GM12874 (cell line): ENCODE measurements around the gene AOPEP.

Experiments used
- TF ChIP-seq, protein P1 (sequence below): IDR thresholded peaks from 2 replicates; pipeline ENCODE4 v1.5.1; 2011; ENCODE audit warnings: low read depth, mild to moderate bottlenecking, control low read depth, low read length, moderate library complexity; ENCODE audit not compliant: insufficient read depth

AOPEP gene

DNA sequence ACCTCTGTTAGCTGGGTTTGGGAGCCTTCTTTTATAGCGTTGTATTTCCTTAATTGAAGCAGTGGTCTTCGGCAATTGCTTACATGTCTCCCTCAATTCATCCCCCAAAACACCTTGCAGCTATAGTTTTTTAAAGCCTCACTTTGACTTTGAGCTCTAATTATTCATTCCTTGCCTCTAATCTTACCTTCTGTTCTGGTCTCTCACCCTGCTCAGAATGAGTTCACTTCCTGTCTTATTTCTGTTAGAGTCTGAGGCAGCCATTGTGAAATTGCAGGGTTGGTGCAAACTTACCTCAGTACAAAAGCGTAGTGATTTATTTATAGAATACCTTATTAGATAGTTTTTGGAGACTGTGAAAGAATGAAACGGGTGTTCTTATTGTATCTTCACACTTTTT lies 35.0 kb downstream of the AOPEP start:
- TF ChIP-seq, protein P1, sequence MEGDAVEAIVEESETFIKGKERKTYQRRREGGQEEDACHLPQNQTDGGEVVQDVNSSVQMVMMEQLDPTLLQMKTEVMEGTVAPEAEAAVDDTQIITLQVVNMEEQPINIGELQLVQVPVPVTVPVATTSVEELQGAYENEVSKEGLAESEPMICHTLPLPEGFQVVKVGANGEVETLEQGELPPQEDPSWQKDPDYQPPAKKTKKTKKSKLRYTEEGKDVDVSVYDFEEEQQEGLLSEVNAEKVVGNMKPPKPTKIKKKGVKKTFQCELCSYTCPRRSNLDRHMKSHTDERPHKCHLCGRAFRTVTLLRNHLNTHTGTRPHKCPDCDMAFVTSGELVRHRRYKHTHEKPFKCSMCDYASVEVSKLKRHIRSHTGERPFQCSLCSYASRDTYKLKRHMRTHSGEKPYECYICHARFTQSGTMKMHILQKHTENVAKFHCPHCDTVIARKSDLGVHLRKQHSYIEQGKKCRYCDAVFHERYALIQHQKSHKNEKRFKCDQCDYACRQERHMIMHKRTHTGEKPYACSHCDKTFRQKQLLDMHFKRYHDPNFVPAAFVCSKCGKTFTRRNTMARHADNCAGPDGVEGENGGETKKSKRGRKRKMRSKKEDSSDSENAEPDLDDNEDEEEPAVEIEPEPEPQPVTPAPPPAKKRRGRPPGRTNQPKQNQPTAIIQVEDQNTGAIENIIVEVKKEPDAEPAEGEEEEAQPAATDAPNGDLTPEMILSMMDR, result no peak

DNA sequence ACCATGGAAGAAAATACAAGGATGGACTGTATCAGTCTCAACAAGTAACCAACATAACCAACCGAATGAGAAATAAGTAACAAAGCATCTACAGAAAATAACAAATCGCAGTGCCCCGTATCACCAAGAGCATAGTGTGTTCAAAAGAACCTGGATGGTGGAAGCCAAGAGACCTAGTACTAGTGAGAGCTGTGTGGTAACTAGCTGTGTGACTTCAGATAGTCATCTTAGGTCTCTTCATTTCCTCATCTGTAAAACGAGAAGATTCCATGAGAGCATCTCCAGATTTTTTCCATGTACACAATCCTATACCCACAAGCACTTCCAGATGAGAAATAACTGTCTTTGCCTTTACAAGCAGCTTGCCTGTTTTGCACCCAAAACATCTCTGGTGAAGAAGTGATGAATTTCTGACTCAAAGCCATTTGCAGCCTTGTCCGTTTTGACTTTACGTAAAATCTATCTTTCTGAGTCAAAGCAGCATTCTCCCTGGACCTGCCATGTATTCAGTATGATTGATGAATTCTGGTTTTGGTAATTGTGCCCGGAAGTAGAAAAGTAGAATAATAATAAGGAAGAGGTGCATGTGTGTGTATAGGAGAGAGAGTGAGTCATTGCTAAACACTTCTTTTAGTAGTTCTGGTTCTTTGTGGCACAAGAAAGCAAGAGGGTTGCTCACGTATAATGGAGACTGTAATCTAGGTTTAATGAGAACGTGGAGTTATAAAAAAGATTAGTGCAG lies 41.0 kb downstream of the AOPEP start:
- TF ChIP-seq, protein P1, result no peak

DNA sequence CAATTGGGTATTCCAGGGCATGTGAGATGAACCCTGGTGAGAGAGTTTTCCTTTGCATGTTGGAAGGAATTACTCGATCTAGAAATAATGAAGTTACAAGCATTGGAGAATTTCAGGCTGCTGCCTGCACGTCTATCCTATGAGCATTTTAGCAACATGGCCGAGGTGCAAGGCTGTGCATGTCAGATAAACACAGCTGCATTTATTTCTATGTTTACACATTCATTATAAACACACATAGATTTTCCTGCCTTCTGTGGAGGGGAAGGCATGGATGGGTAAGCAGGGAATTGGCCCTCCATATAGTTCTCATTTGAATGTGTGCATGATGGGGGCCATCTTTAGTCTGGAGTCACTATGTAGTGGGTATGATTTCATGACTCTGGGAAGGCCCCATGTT lies 42.3 kb downstream of the AOPEP start:
- TF ChIP-seq, protein P1, result no peak

DNA sequence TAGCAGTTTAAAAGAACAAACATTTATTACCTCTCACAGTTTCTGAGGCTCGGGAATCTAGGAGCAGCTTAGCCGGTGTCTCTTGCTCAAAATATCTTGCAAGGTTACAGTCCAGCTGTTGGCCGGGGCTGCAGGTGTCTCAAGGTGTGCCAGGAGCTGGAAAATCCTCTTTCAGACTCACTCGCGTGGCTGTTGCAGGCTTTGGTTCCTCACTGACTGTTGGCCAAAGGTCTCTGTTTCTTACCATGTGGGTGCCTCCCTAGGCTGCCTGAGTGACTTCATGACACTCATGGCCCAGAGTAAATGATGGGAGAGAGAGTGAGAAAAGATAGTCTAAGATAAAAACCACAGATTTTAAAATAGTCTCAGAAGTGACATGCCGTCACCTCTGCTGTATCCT lies 43.8 kb downstream of the AOPEP start:
- TF ChIP-seq, protein P1, result no peak

DNA sequence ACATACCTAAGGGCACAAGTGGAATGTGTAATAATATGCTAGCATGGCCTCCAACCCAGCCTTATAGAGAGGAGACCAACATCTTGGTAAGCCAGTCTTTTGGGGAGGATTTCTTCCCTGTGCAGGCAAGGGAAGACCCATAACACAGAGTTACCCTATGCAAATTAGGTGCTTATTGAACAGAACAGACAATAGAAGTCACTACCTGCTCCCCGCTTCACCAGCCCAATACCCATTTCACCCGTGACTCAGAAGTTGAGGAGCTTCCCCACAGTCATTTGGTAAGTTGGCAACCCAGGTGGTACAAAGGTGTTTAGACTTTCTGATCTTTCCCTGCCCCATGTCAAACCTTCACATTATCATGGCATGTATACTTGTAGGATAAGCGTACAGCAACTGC lies 44.6 kb downstream of the AOPEP start:
- TF ChIP-seq, protein P1, result no peak

DNA sequence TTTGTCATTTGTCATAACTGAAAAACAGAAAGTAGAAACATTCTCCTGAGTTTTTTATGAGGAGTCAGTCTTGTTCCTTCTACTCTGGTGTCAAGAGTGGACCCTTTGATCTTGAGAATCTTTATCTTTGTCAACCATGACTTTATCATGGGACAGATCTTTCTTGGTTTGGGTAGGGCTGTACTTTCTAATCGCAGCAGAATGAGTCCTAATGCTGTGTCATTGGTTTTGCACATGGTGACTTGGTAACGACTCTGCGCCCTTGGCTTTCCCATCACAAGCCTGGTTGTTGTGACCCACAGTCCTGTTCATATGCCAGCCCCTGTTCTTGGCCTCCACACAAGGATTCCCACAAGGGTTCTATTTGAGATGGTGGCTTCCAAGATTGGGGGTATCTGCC lies 45.6 kb downstream of the AOPEP start:
- TF ChIP-seq, protein P1, result no peak

DNA sequence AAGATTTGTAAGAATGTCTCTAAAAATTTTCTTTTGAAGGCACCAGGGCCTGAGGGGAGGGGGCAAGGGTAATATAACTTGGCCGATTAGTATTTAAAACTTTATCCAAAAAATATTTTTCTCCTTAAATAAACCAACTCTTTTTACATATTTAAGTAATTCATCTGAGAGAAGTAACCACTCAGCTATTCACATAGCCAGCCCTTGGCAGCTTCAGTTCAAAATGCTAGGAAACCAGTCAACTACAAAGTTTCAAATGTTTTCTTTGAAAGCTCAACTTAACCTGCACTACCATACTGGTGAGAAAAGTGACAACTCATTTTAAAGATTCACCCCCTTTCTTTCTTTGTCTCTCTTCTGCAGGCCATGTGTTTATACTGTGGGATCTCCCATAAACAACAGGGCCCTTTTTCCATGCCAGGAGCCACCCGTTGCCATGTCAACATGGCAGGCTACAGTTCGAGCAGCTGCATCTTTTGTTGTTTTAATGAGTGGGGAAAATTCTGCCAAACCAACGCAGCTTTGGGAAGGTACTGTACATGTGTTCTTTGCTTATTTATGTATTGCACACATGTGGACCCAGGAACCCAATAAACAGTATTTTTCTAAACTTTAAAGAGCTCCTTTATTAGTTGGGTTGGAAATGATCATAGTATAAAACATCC lies 46.3 kb downstream of the AOPEP start:
- TF ChIP-seq, protein P1, result no peak
